ENCODE measurements around the gene RASL12. TPM values are rescaled to one million over a fixed set of nuclear protein-coding genes. Genes with fewer than 3 reads are reported as not detected.

Gene RASL12
- total and polyA plus RNA-seq, 2 donors (not counting 1 experiment from before 2014, with no cell fraction given), result 9.1 to 50.5 TPM

GRCh38 chr15:65102912-65103311 is 35.1 kb upstream of the RASL12 start:
- TF ChIP-seq CTCF (conservative IDR thresholded peaks at IDR 0.05 in 1 of 2, IDR thresholded peaks at IDR 0.05 in 1 of 2; ENCODE audit: low read depth in 1 of 2, low read length in 2 of 2) (no peak), EZH2 (IDR thresholded peaks at IDR 0.05; ENCODE audit: low read length, missing control alignments) (no peak)
- no peaks in the 10 kb centered on the region for H3K9me3 ChIP-seq (ENCODE audit: control insufficient read depth, insufficient read depth, low read depth, low read length)
- DNase-seq (ENCODE audit: low read depth in 2 of 2), result no peak
- no peaks in the 10 kb centered on the region for H3K4me1 ChIP-seq (ENCODE audit: control insufficient read depth, extremely low read depth, insufficient read depth, low read length)
- no peaks in the 10 kb centered on the region for H4K20me1 ChIP-seq (ENCODE audit: control insufficient read depth, extremely low read depth, insufficient read depth, low read length)
- no peak overlapping the region for H2AFZ ChIP-seq (ENCODE audit: low read length)
- H3K27ac ChIP-seq (ENCODE audit: insufficient read depth, low read length), result no peak overlapping the region
- no peak overlapping the region for H3K4me3 ChIP-seq (replicated peaks in 1 of 4; ENCODE audit: control extremely low read depth in 1 of 4, insufficient read depth in 1 of 4, low read depth in 3 of 4, low read length in 4 of 4)
- no peaks in the 10 kb centered on the region for H3K79me2 ChIP-seq (ENCODE audit: control insufficient read depth, insufficient read depth, low read length)
- no peak overlapping the region for H3K4me2 ChIP-seq (ENCODE audit: extremely low read depth, insufficient read depth, low read length)
- peaks cover 6% of the 10 kb centered on the region for H3K36me3 ChIP-seq (ENCODE audit: control insufficient read depth, insufficient read depth, low read length)
- no peak overlapping the region for H3K9ac ChIP-seq (ENCODE audit: insufficient read depth, low read length)
- no peaks in the 10 kb centered on the region for H3K27me3 ChIP-seq (ENCODE audit: control insufficient read depth, insufficient read depth, low read length)

GRCh38 chr15:65101891-65102708 is 34.3 kb upstream of the RASL12 start:
- H3K9ac ChIP-seq (ENCODE audit: insufficient read depth, low read length), result no peak overlapping the region
- no peak overlapping the region for H3K4me3 ChIP-seq (replicated peaks in 1 of 4; ENCODE audit: control extremely low read depth in 1 of 4, insufficient read depth in 1 of 4, low read depth in 3 of 4, low read length in 4 of 4)
- no peaks in the 10 kb centered on the region for H3K79me2 ChIP-seq (ENCODE audit: control insufficient read depth, insufficient read depth, low read length)
- DNase-seq (ENCODE audit: low read depth in 2 of 2), result no peak
- H3K4me2 ChIP-seq (ENCODE audit: extremely low read depth, insufficient read depth, low read length), result no peak overlapping the region
- peaks cover 7% of the 10 kb centered on the region for H3K36me3 ChIP-seq (ENCODE audit: control insufficient read depth, insufficient read depth, low read length)
- H3K4me1 ChIP-seq (ENCODE audit: control insufficient read depth, extremely low read depth, insufficient read depth, low read length), result no peaks in the 10 kb centered on the region
- no peaks in the 10 kb centered on the region for H4K20me1 ChIP-seq (ENCODE audit: control insufficient read depth, extremely low read depth, insufficient read depth, low read length)
- TF ChIP-seq CTCF (conservative IDR thresholded peaks at IDR 0.05 in 1 of 2, IDR thresholded peaks at IDR 0.05 in 1 of 2; ENCODE audit: low read depth in 1 of 2, low read length in 2 of 2) (no peak), EZH2 (IDR thresholded peaks at IDR 0.05; ENCODE audit: low read length, missing control alignments) (no peak)
- no peaks in the 10 kb centered on the region for H3K9me3 ChIP-seq (ENCODE audit: control insufficient read depth, insufficient read depth, low read depth, low read length)
- no peak overlapping the region for H3K27ac ChIP-seq (ENCODE audit: insufficient read depth, low read length)
- H3K27me3 ChIP-seq (ENCODE audit: control insufficient read depth, insufficient read depth, low read length), result no peaks in the 10 kb centered on the region
- H2AFZ ChIP-seq (ENCODE audit: low read length), result no peak overlapping the region

- Histone ChIP-seq H3K27ac (ENCODE audit: insufficient read depth, low read length) (no peak overlapping the region), H3K27me3 (ENCODE audit: control insufficient read depth, insufficient read depth, low read length) (no peaks in the 10 kb centered on the region), H3K4me2 (ENCODE audit: extremely low read depth, insufficient read depth, low read length) (no peak overlapping the region), H3K4me3 (replicated peaks in 1 of 4; ENCODE audit: control extremely low read depth in 1 of 4, insufficient read depth in 1 of 4, low read depth in 3 of 4, low read length in 4 of 4) (no peak overlapping the region), H2AFZ (ENCODE audit: low read length) (no peak overlapping the region), H3K9ac (ENCODE audit: insufficient read depth, low read length) (no peak overlapping the region), H3K9me3 (ENCODE audit: control insufficient read depth, insufficient read depth, low read depth, low read length) (no peaks in the 10 kb centered on the region), H4K20me1 (ENCODE audit: control insufficient read depth, extremely low read depth, insufficient read depth, low read length) (no peaks in the 10 kb centered on the region), H3K79me2 (ENCODE audit: control insufficient read depth, insufficient read depth, low read length) (no peaks in the 10 kb centered on the region), H3K36me3 (ENCODE audit: control insufficient read depth, insufficient read depth, low read length) (peaks cover 7% of the 10 kb centered on the region), H3K4me1 (ENCODE audit: control insufficient read depth, extremely low read depth, insufficient read depth, low read length) (no peaks in the 10 kb centered on the region)
- TF ChIP-seq EZH2 (IDR thresholded peaks at IDR 0.05; ENCODE audit: low read length, missing control alignments), result no peak
- TF ChIP-seq CTCF (conservative IDR thresholded peaks at IDR 0.05 in 1 of 2, IDR thresholded peaks at IDR 0.05 in 1 of 2; ENCODE audit: low read depth in 1 of 2, low read length in 2 of 2), result peak; percentile 91 to 93
- DNase-seq (ENCODE audit: low read depth in 2 of 2), result peak; percentile 29 to 83
These were observed 33.7 kb upstream of the RASL12 start for GRCh38 chr15:65101411-65101890.

All from fibroblast of lung (primary cell).